ENCODE results near the gene UBE4B.
"Not testable (repeated sequence)": the region's sequence is repeated elsewhere in the genome, so short reads cannot be mapped to it uniquely, and the experiment has no call there.

UBE4B gene

DNA sequence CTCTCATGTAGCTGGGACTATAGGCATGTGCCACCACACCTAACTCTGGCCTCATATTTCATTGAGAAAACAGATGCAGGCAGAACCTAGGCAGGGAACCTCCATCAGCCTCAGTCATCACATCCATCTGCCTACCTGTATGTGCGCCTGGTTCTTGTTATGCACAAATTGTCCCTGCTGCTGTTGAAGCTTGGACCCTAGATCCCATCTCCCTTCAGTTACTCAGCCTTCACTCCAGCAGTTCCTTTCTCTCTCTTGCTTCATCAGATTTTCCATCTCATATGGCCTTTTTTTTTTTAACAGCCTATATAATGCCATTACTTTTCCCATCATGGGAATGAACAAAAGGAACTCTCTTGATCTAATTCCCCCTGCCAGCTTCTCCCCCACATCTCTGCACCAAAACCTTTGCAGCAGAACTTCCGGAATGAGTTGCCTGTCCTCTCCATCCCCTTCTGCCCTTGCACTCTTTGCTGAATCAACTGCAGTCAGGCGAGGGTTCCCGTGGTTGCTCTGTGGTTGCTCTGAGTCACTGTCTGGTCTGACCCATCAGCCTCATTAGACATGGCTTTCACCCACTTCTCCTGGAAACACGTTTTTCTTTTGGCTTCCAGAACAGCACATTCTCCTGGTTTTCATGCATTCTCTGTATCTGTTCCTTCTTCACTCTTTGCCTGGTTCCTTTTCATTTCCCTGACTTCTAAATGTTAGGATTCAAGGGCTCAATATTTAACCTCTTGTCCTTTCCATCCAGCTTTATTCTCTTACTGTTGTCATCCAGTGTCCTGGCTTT is 41.5 kb downstream of the UBE4B start:
- DNase-seq = peak; percentile 98

DNA sequence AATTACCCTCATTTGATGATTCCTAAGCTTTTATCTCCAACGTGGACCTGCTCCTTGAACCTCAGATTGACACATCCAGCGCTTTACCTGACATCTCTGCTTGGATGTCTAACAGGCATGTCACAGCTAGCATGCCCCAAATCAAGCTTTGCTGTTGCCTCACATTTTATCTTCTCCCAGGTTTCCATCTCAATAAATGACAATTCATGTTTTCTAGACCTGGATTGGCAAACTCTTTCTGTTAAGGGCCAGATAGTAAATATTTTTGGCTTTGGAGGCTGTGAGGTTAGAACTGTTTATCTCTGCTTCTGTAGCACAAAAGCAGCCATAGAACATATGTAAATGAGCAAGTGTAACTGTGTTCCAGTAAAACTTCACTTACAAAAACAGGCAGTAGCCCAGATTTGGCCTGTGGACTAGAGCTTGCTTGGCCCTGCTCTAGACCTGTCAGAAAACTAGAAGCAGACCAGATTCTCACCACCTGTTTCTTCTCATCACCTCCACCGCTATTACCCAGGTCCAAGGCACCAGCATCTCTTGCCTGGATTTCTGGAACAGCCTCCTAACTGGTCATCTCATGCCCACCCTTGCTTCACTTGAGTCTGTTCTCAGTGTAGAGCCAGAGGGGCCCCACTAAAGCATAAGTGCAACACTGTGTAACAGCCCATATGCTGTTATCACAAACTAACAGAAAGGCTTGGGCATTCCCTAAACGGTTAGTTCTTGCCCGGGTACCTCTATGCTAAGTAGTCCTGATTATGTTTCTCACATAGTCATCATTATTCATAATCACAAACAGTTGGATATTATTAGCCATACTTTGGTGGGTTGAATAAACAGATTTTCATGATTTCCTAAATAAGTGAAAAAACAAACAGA is 42.3 kb downstream of the UBE4B start:
- DNase-seq = no peak

DNA sequence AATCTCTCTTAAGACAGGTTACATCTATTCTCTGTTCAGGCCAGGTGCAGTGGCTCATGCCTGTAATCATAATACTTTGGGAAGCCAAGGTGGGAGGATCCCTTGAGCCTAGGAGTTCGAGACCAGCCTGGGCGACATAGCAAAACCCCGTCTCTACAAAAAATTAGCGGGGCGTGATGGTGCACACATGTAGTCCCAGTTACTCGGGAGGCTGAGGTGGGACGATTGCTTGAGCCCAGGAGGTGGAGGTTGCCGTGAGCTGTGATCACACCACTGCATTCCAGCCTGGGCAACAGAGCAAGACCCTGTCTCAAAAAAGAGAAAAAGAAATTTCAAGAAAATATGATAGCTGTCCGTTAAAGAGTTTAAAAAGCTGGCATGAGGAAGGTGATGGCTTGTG is 43.0 kb downstream of the UBE4B start:
- no peak for DNase-seq

DNA sequence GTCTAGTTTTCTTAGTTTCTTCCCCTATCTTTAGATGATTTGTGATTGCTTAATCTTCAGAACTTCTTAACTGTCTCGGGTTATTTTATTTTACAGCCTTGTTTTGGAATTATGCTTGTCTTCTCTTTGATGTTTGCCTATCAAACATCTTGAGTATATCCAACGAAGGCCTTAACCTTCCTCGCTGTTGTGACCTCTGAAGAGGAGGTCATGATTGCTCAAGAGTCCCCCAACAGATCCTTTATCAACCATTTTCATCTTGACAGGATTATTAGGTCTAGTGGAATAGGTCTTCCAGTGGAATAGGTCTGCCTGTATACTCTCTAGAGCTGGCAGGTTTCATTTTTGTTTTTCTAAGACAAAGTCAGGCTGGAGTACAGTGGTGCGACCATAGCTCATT is 45.7 kb downstream of the UBE4B start:
- DNase-seq = no peak

DNA sequence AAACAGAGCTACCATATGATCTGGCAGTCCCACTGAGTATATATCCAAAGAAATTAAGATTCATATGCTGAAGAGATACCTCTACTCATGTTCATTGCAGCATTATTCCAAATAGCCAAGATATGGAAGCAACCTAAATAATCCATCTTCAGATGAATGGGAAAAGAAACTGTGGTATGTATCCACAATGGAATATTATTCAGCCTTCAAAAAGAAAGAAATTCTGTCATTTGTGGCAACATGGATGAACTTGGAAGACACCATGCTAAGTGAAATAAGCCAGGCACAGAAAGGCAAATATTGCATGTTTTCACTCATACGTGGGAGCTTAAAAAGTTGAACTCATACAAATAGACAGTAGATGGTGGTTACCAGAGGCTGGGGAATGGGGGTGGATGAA is 47.8 kb downstream of the UBE4B start:
- no peak for DNase-seq

DNA sequence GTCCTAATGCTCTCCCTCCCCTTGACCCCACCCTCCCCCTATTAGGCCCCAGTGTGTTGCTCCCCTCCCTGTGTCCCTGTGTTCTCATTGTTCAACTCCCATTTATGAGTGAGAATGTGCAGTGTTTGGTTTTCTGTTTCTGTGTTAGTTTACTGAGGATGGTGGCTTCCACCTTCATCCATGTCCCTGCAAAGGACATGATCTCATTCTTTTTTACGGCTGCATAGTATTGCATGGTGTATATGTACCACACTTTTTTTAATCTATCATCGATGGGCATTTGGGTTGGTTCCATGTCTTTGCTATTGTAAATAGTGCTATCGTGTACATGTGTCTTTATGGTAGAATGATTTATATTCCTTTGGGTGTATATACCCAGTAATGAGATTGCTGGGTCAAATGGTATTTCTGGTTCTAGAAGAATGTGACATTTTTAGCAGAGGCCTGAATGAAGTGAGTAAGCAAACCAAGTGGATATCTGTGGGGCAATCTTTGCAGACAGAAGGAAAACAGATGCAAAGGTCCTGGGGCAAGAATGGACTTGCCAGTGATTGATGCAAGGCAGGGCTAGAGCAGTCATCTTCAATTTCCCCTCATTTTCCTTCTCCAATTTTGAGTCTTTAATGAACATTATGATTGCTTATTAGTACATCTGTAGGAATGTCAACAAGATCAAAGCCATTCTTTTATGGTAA is 50.2 kb downstream of the UBE4B start:
- DNase-seq = no peak

DNA sequence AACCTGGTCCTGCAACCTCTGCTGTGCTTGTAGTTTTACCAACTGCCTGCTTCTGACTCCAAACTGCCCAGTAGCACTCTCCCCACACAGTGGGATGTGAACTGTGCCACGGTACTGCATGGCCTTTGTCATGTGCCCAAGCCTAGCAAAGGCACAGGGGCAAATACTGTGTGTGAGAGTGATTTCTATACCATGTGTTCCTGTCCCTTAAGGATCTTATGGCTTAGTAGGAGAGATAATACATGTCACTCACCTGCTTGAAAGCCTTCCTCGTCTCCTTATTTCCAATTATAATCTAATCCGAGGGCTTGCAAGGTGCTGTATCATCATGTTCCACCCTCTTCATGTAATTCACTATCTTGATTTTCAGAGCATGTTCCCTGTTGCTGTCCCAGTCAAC is 51.3 kb downstream of the UBE4B start:
- no peak for DNase-seq

DNA sequence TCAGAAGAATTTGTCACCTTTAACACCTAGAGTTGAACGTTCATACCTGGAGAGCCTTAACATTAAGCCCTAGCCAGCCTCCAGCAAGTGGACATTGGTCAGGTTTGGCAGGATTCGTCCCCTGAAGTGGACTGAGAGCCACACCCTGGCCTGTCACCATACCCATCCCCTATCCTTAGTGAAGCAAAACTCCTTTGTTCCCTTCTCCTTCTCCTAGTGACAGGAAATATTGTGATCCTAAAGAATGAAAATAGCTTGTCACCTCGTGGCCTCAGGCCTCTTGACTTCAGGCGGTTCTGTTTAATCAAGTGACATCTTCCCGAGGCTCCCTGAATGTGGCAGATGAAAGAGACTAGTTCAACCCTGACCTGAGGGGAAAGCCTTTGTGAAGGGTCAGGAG is 52.3 kb downstream of the UBE4B start:
- no peak for DNase-seq

DNA sequence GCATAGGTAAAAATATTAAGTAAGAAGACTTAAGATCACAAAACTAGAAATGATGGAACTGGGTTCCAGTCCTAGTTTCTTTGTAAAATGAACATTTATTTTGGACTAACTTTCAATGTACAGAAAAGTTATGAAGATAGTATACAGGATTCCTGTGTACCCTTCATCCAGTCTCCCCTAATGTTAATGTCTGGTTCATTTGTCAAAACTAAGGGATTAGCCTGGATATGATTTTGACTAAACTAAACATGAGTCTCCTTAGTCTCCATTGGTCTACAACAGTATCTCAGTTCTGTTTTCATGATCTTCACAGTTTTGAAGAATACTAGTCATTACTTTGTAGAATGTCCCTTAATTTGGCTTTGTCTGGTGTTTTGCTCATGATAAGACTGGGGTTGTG is 54.5 kb downstream of the UBE4B start:
- no peak for DNase-seq

DNA sequence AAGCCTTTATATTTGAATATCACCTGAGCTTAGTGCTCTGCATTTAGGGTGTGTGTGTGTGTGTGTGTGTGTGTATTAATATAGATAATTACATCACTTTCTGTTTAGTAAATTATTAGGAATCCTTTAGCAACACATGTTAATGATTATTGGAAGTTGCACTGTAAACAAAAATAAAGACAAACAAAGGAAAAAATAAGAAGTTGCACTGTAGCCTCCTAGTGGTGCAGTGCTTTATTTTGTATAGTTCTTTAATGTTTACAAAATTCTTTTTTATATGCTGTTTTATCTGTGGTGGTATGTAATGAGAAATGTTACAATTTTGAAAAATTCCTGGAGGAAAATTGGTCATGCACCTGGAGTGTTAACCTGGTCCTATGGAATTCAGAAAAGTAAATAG is 69.2 kb downstream of the UBE4B start:
- DNase-seq = no peak

DNA sequence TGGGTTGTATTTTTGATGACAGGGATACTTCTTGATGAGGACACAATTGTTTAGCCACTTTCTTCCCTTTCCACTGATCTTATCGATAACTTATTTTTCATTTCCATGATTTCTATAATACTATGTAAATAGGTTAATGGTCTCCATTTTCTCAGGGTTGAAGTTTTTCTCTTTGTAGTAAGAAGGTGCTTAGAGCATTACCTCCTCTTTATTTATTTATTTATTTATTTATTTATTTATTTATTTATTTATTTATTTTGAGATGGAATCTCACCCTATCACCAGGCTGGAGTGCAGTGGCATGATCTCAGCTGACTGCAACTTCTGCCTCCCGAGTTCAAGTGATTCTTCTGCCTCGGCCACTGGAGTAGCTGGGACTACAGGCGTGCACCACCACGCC is 70.4 kb downstream of the UBE4B start:
- DNase-seq = no peak

DNA sequence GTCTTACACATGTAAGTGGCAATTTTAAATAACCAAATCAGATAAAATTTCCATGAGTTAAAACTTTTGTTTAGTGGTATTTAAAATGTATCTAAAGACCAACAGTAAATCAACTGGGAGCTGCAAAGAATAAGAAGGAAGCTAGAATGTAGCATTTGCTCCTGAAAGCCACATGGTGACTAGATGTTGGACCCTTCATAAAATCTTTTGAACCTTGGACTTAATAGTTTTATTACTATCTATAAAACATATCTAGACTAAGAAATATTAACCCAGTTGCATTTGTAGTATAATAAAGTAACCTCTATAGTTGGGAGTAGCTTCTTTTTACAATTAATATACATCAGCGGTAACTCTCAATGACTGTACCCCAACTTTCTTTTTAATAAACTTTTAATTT is 72.1 kb downstream of the UBE4B start:
- no peak for DNase-seq

DNA sequence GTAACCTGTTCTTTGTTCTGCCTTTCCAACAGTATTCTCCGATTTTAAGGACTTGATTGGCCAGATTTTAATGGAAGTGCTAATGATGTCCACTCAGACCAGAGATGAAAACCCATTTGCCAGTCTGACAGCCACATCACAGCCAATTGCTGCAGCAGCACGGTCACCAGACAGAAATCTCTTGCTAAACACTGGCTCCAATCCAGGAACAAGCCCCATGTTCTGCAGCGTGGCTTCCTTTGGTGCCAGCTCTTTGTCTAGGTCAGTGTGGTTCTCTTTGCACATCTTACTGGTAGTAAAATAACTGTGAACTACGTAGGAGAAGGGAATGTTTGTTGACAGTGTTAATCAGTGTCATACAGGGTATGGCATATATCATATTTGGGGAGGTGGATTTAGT is 72.7 kb downstream of the UBE4B start:
- no peak for DNase-seq

DNA sequence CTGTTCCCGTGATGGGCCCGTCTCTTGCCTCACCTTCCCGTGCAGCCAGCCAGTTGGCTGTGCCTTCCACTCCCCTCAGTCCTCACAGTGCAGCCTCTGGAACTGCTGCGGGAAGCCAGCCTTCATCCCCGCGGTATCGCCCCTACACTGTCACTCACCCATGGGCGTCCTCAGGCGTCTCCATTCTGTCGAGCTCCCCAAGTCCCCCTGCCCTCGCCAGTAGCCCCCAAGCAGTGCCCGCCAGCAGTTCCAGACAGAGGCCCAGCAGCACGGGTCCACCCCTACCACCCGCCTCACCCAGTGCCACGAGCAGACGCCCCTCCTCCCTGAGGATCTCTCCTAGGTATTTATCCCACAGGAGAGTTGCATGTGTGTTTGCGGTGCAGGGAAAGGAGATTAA is 73.5 kb downstream of the UBE4B start:
- no peak for DNase-seq

DNA sequence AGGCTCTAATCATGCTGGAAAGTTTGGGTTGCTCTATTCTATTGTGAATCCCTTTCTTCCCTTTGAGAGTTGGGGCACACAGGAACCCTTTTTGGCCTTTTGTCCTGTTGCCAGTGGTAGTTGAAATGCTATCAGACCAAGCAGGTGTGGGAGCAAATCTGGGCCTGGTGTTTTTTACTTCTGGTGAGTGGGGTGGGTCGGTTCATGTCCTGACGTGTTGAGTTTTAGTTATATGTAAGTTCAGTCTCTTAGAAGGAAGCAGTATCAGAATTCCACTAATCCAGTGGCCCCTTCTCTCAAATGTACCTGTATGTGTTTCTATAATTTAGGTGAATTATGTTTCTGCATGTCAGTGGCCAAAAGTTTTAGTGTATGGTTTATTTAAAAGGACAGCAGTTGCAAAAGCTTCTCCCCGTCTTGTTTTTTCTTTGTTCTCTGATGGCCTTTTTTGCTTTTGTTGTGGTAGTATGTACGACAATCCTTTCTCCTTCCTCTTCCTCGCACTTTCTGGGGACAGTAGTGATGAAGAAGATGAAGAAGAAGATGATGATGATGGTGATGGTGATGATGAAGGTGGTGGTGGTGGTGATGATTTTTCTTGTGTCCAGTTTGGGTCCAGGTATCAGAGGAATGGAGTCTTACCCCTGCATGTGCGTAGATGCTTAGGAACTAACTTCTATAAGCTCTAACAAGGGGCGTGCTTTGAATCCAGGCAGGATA is 74.2 kb downstream of the UBE4B start:
- DNase-seq = no peak

DNA sequence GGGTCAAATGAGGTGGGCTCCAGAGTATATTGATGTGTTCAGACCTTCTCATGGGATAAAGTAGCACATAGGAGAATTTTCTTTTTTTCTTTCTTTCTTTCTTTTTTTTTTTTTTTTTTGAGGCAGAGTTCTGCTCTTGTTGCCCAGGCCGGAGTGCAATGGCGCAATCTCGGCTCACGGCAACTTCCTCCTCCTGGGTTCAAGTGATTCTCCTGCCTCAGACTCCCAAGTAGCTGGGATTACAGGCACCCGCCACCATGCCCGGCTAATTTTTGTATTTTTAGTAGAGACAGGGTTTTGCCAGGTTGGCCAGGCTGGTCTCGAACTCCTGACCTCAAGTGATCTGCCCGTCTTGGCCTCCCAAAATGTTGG is 74.7 kb downstream of the UBE4B start:
- DNase-seq = not testable (repeated sequence)

DNA sequence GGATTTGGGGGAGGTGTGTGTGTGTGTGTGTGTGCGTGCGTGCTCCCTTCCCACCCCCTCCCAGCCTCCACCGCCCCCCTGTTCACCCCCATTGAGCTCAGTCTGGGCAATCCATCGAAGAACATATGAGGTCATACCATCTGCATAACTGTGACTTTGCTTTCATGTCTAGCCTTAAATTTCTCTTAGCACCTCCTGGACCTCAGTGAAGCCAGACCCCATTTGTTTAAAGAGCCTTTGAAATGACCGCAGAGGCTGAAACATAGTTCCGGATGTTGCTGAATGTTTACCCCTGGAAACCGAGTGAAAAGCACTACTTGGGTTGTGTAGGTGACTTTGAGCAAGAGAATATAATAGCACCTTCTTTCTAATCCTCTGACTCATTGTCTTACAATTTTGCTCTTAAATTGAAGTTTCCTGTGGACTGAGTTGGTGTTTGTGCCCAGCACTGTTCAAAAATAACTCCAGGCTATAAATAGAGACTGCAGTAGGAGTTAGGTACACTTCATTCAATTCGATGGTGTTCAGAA is 75.4 kb downstream of the UBE4B start:
- peak; percentile 74 for DNase-seq

DNA sequence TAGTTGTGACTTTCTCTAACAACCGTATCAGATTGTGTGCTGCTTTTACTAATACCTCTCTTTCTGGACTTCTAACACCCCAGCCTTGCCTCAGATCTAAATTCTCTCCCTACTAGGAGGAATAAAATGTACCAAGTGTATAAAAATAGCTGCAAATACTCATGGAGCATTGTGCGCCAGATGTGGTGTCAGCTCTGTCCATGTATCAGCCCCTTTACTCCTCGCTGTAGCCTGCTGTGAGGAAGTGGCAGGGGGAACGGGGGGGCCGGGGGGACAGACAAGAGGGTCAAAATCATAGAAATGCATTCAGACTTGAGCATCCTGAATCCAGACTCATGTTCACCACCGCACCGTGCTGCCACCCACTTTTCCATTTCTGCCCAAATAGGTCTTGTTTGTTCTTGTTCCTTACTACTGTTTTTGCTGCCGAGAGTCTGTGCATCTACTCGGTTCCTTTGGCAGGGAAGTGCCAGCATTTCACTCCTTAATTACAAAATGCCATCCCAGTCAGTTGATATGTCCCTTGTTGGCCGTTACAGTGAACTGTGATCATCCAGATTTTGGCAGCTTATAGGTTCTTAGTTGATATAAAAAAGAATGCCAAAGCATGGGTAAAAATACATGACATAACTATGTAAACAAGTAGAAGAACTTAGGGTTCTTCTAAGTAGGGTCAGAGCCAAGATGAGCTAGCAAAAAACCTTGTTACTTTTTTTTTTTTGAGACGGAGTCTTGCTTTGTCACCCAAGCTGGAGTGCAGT is 76.4 kb downstream of the UBE4B start:
- no peak for DNase-seq

DNA sequence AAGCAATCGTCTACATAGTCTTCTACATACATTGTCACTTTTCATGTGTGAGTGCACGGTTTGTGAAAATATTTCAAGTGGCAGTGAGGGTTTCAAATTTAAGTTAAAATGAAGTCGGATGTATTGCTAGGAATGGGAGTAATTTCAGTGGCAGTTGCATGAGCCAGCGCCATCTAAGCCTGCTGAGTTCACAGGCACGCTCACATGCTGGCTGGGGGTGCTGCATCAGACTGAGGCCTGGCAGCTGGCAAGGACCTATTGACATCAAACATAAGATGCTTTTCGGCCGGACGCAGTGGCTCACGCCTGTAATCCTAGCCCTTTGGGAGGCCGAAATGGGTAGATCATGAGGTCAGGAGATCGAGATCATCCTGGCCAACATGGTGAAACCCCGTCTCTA is 80.7 kb downstream of the UBE4B start:
- DNase-seq = no peak

DNA sequence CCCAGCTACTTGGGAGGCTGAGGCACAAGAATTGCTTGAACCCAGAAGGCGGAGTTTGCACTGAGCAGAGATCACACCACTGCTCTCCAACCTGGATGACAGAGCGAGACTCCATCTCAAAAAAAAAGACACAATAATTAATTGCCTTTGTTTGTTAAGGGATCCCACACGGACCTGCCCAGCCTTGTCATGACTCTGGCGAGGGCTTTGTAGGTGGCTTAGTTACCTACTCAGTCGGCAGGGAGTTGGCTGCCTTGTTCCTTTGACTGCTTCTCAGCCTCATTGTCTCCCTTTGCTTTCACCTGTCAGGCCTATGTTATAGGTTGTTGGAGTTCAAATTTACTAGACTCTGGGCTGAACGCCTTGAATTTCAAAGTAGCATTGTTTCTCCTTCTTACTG is 82.0 kb downstream of the UBE4B start:
- no peak for DNase-seq

DNA sequence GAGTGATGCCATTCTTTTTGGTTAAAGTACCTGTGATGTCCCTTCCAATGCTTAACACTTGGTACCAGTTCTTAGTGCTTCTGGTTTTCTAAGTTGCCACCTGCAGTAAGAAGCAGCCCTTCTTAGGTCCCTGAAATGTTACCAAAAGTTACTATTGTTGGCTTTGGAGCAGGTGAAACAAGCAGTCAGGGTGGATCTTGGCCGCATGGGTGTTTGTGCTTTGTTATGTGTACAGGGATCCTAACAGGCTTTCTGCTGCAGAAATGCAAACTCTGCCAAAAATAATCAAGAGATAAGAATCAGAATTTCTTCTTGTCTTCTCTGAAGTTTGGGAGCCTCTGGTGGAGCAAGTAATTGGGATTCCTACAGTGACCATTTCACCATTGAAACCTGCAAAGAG is 84.4 kb downstream of the UBE4B start:
- no peak for DNase-seq

DNA sequence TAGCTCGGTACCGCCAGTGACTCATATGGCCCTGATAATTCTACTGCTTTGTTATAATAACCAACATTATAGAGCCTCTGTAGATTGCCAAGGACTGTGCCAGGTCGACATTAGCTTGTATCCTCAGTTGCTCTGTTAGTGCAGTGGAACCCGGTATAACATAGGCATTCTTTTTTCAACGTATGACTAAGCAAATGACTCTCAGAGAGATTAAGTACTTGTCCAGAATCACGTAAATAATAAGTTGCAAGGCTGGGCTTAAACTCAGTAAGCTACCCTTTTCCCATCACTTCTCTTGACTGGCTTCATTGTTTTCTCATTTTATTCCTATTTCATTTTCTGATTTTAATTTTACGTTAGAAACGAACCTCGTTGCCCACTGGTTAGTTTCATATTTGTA is 85.1 kb downstream of the UBE4B start:
- DNase-seq = no peak
